HG03103 (cell line): ENCODE results near the gene BDH1.

ENCODE experiments used
- ATAC-seq: cut with Tn5 transposase; IDR thresholded peaks from one replicate; pipeline ENCODE4 v1.9.1; 2021; ENCODE audit warnings: low read depth; ENCODE audit not compliant: unreplicated experiment

Gene BDH1

DNA sequence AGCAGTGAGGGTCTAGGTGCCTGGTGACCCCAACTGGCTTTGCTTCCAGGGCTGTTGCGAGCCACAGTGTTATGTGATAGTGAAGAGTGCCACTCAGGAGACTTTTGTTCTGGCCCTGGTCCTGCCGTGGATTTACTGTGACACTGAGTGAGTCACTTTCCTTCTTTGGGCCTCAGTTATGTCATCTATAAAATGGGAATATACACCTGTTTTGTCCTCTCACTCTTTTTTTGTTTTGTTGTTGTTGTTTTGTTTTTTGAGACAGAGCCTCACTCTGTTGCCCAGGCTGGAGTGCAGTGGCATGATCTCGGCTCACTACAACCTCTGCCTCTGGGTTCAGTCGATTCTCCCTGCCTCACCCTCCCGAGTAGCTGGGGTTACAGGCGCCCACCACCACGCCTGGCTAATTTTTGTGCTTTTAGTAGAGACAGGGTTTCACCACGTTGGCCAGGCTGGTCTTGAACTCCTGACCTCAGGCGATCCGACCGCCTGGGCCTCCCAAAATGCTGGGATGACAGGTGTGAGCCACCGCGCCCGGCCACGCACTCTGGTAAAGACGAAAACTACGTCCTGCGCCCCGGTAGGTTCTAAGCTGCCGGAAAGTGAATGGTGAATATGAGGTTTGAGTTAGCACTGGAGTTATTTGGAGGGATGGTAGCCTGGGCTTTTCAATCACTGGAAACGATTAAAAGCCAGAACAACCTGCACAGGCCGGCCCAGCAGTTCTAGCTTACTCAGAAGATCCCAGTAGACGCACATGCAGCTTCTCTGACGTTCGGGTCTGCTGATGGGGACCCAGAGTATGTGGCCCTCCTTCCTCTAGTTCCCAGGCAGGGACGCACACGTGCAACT lies 46.6 kb downstream of the BDH1 start:
- no peak for ATAC-seq

DNA sequence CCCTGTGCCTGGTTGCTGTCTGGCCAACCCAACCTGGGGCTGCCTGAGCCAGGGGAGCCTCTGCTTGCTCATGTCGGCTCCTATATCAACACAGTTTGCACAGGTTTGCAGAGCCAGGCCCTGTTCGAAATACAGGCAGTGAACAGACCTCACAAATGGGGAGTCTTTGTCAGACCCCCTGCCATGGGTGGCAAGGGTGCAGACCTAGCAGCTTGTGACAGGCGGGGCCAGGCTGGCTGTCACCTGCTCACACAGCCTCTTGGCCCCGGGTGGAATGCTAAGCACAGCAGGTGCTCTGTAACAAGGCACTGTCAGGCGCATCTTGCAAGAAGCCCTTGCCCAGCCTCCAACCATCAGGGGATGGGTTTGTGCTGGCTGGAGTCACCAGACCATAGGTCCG lies 47.3 kb downstream of the BDH1 start:
- no peak for ATAC-seq

GRCh38 chr3:197508051-197508451 lies 47.7 kb downstream of the BDH1 start:
- no peak for ATAC-seq

DNA sequence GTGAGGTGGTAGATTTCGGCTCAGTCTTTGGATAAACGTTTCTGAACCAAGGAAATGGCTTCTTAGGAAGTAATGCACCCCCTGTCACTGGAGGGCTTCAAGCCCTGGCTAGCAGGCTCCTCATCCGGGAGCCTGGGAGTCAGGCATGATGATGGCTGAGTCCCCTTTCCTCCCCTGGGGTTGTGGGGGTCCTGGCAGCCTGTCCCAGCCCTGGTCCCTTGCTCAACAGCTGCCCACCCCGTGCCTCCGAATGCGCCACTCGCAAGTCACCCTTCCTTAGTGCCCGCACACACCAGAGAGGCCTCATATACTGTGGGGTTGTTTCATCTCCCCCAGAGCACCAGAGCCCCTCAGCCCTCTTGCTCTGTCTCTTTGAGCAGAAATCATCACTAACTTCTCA lies 48.2 kb downstream of the BDH1 start:
- no peak for ATAC-seq

DNA sequence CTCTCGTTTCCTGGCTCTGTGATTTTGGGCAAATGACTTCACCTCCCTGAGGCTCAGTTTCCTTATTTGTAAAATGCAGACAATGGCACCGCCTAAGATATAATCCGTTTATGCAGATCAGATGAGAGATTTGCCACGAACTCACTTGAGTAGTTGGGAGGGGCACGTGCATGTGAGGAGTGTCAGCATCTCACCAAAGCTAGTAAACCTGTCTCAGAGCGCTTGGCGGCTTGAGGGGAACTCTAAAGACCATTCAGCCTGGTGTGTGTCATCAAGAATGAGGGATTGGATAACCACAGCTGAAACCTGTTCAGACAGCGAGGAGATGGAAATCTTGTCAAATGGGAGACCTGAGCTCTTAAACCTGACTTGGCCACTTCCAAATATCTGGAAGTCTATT lies 48.7 kb downstream of the BDH1 start:
- no peak for ATAC-seq

DNA sequence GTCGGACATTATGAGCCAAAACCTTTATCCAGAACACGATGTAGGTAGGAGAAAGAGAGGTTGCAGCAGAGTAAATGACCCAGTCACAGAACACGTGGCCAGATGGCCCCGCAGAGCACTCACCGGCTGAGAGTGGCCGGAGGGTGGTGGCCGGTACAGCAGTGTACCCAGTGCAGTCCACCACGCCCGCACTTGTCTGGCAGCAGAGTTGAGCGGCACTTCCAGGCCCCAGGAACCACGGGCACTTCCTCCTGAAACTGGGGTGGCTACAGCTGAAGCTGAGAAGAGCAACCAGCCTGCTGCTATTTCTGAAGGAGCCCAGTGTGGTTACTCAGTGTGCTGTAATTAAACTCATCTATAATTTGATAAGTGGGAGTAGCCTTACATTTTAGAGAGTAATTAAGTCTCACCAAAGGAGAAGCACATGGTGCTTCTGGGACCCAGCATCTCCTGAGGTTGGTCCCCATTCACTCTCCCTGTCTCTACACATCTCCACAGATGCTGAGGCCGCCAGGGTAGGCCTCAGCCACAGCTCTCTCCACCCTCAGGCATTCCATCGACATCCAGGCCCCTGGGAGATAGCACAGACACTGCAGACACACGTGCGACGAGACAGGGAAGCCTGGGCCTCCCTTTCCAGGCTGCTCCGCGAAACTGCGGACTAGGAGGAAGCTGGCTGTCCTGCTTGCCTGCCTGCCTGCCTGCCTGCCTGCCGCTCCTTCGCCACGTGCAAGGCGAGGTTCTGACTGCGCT lies 49.8 kb downstream of the BDH1 start:
- no peak for ATAC-seq

GRCh38 chr3:197504641-197505121 lies 51.1 kb downstream of the BDH1 start:
- ATAC-seq, result no peak

GRCh38 chr3:197504229-197504628 lies 51.5 kb downstream of the BDH1 start:
- ATAC-seq, result no peak

DNA sequence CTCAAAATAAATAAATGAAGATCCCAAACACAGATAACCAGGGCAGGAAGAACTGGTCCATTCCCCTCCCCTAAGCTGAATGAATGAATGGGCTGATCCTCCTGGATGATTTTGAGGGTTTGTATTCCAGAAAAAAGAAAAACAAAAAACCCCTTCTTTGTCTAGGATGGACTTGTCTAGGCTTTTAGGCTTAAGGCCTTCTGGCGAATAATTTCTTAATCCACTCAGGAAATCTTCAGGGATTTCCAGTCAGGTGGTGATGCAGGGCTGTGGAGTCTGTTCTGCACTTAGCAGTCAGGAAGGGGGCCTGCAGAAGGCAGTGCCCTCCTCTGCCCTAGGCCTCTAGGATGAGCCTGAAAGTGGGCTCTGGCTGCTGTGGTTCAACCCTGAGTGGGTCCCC lies 52.1 kb downstream of the BDH1 start:
- no peak for ATAC-seq

- ATAC-seq, result no peak
Measured at GRCh38 chr3:197501879-197502620, 53.7 kb downstream of the BDH1 start.

DNA sequence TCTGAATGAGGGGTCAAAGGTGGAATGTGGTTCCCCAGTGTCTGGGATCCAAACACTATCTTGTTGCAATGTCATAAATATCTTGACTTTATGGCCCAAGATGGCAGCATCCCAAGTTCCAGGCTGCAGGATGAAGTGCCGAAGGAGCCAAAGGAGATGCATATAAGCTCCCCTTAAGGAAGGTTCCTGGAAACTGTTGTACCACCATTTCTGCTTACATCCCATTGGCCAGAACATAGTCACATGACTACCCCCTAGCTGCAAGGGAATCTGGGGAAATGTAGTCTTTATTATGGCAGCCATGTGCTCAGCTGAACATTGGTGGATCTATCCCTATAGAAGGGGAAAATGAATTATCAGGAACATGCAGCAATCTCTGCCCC lies 54.3 kb downstream of the BDH1 start:
- ATAC-seq, result no peak

DNA sequence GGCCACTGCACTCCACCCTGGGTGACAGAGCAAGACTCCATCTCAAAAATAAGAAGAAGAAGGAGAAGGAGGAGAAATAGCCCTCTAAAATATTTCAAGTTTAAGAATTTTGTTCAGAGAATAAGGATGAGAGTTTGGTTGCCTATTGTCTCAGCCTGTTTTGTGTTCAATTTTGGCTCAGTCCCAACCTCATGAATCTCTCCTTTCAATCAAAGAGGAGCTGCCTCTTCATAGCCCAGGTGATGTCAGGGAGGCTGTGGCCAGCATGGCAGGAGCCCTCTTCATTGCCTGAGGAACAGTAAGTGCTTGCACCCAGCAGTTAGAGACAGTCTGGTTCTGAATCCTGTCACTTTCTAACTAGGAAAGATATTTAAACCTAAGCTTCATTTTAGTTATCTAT lies 55.0 kb downstream of the BDH1 start:
- ATAC-seq, result no peak

DNA sequence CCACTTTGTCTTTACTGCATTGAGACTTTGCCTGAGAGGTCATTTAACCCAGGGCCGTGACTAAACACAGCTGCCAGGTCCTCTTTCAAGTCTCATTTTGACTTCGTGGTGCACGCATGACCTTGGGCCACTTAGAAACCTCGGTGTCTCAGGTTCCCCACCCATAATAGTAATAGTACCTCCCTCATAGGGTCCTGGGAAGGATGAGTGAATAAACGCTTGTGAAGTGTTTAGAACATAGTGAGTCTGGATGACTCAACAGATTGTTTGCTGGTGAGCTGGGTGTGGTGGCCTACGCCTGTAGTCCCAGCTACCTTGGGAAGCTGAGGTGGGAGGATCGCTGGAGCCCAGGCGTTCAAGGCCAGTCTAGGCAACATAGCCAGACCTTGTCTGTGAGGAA lies 56.3 kb downstream of the BDH1 start:
- no peak for ATAC-seq

GRCh38 chr3:197498499-197499241 lies 57.1 kb downstream of the BDH1 start:
- ATAC-seq, result no peak

GRCh38 chr3:197496746-197497125 lies 59.0 kb downstream of the BDH1 start:
- no peak for ATAC-seq

DNA sequence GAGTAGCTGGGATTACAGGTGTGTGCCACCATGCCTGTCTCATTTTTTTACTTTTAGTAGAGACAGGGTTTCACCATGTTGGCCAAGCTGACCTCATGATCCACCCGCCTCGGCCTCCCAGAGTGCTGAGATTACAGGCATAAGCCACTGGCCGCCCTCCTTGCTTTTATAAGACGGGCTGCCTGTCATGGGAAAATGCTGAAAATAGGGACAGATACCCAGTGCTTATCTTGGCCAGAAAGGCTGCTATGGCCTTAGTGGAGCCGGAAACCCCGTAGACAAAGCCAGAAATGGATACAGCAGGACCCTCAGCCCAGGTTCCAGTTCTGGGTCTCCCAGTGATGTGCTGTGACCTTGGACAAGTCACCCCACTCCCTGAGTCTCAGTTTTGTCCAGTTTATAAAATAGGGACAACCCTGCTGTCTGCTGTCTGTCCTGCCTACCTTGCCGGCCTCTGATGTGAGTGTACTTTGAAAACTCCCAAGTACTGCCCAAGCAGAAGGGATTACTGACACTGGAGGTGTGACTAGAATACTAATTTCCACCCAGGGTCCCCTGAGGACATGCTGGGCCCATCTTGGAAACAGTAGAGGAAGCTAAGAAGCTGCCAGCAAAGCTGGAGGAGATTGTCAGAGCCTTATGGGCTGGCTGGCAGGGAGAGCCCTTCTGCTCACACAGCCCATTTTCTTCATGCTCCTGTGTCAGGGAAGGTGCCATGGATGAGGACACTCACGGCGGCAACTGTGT lies 59.6 kb downstream of the BDH1 start:
- ATAC-seq, result no peak

- ATAC-seq, result no peak
Measured at GRCh38 chr3:197495499-197495898, 60.3 kb downstream of the BDH1 start.

GRCh38 chr3:197495059-197495455 lies 60.7 kb downstream of the BDH1 start:
- no peak for ATAC-seq

GRCh38 chr3:197494366-197495058 lies 61.3 kb downstream of the BDH1 start:
- ATAC-seq, result no peak
